Esophagus muscularis mucosa (tissue), 4 donors: ENCODE measurements around the gene STRBP. TPM values are rescaled to one million over a fixed set of nuclear protein-coding genes. Genes with fewer than 3 reads are reported as not detected.

Experiments
- DNase-seq: peaks from one replicate; pipeline ENCODE4 v3.0.0-alpha.2; 2017; ENCODE audit errors: extremely low spot score
- H3K27ac ChIP-seq, 4 donors: fragments of 200-600 bp; sonication (generic); replicated peaks in 1 of 4; 1 replicate in 3 of 4; 2 replicates in 1 of 4; pipeline ENCODE4 v1.5.1; 2016 to 2019; ENCODE audit warnings: mild to moderate bottlenecking in 1 of 4
- H3K27me3 ChIP-seq, 4 donors: fragments of 200-600 bp; sonication (generic); one replicate each; pipeline versions ENCODE4 v1.5.1 to v1.6.0; 2016 to 2019
- H3K36me3 ChIP-seq, 4 donors: fragments of 200-600 bp; sonication (generic); one replicate each; pipeline ENCODE4 v1.5.1; 2016 to 2019
- H3K4me1 ChIP-seq, 4 donors: fragments of 200-600 bp; sonication (generic); one replicate each; pipeline ENCODE4 v1.5.1; 2016 to 2019
- H3K4me3 ChIP-seq, 4 donors: fragments of 200-600 bp; sonication (generic); 1 replicate in 2 of 4; 2 replicates in 2 of 4; pipeline ENCODE4 v1.5.1; 2016 to 2019; ENCODE audit warnings: mild to moderate bottlenecking in 4 of 4, moderate library complexity in 1 of 4
- H3K9me3 ChIP-seq, 4 donors: fragments of 200-600 bp; sonication (generic); 1 replicate in 3 of 4; 2 replicates in 1 of 4; pipeline ENCODE4 v1.5.1; 2016 to 2019
- EP300 ChIP-seq: sonication (generic); formaldehyde crosslinking; IDR thresholded peaks from one replicate; pipeline ENCODE4 v1.6.1; 2017; ENCODE audit warnings: antibody characterized with exemption
- POLR2A ChIP-seq: fragments of 450-650 bp; IDR thresholded peaks from one replicate; pipeline ENCODE4 v1.6.1; 2017; ENCODE audit warnings: antibody characterized with exemption, moderate library complexity, mild to moderate bottlenecking, low read depth
- POLR2AphosphoS5 ChIP-seq, 2 donors: sonication (generic); formaldehyde crosslinking; IDR thresholded peaks; one replicate each; pipeline ENCODE4 v1.6.1; 2017; ENCODE audit warnings: antibody characterized with exemption in 2 of 2
- WGBS: methylation state at CpG from one replicate; pipeline ENCODE4 v1.1.5; 2018; 5-methylcytosine and 5-hydroxymethylcytosine counted together
- intact Hi-C: fragments of 100-400 bp; cut with DNase I; formaldehyde crosslinking; loops from one replicate; pipeline ENCODE4 v1.15.1; 2023
- total RNA-seq, 4 donors: library from RNA; depleted of rRNA; stranded (reverse); fragments of >200 nt; gene quantifications; one replicate each; pipeline versions ENCODE4 v1.1.0 to v1.2.1, GENCODE V29; 2016
- TF ChIP-seq, protein P1 (sequence below), 3 experiments: fragments of 200-600 bp in 2 of 3; fragments of 450-650 bp in 1 of 3; sonication (generic) in 2 of 3; IDR thresholded peaks; one replicate each; pipeline ENCODE4 v1.5.1; 2017 to 2019; ENCODE audit warnings: antibody characterized with exemption in 3 of 3, mild to moderate bottlenecking in 2 of 3, moderate library complexity in 1 of 3

The STRBP gene
- total RNA-seq, 4 donors from 2014 or later, result 11.2 to 20.6 (median 14.5) TPM

- DNase-seq, result no peak
- Histone ChIP-seq H3K27ac (no peak overlapping the region), H3K36me3 (no peaks in the 10 kb centered on the region), H3K4me3 (no peak overlapping the region), H3K27me3 (no peaks in the 10 kb centered on the region), H3K9me3 (no peaks in the 10 kb centered on the region), H3K4me1 (peaks cover 0 to 3% (median 0%) of the 10 kb centered on the region in 4 donors)
- no peak for TF ChIP-seq EP300
- no peak for TF ChIP-seq POLR2AphosphoS5 (IDR thresholded peaks at IDR 0.05)
- no peak for TF ChIP-seq POLR2A
- TF ChIP-seq, protein P1, sequence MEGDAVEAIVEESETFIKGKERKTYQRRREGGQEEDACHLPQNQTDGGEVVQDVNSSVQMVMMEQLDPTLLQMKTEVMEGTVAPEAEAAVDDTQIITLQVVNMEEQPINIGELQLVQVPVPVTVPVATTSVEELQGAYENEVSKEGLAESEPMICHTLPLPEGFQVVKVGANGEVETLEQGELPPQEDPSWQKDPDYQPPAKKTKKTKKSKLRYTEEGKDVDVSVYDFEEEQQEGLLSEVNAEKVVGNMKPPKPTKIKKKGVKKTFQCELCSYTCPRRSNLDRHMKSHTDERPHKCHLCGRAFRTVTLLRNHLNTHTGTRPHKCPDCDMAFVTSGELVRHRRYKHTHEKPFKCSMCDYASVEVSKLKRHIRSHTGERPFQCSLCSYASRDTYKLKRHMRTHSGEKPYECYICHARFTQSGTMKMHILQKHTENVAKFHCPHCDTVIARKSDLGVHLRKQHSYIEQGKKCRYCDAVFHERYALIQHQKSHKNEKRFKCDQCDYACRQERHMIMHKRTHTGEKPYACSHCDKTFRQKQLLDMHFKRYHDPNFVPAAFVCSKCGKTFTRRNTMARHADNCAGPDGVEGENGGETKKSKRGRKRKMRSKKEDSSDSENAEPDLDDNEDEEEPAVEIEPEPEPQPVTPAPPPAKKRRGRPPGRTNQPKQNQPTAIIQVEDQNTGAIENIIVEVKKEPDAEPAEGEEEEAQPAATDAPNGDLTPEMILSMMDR (IDR thresholded peaks at IDR 0.05), result no peak
- WGBS, result 97% methylated on average over 2 of the region's 2 CpGs
- intact Hi-C loops, result no loop called here
Observed at GRCh38 chr9:123176949-123177348, 91.4 kb downstream of the STRBP start.

GRCh38 chr9:123175854-123176629 is 92.3 kb downstream of the STRBP start:
- H3K4me1 ChIP-seq, result peaks cover 0 to 3% (median 0%) of the 10 kb centered on the region in 4 donors
- TF ChIP-seq POLR2A, result no peak
- no peak for TF ChIP-seq POLR2AphosphoS5 (IDR thresholded peaks at IDR 0.05)
- no peak for TF ChIP-seq EP300
- TF ChIP-seq, protein P1 (IDR thresholded peaks at IDR 0.05), result no peak
- no peaks in the 10 kb centered on the region for H3K27me3 ChIP-seq
- 75% methylated on average over 4 of the region's 4 CpGs for WGBS
- no peaks in the 10 kb centered on the region for H3K9me3 ChIP-seq
- H3K4me3 ChIP-seq, result no peak overlapping the region
- intact Hi-C loops, result no loop called here
- H3K27ac ChIP-seq, result no peak overlapping the region
- H3K36me3 ChIP-seq, result no peaks in the 10 kb centered on the region
- DNase-seq, result no peak

GRCh38 chr9:123174887-123175518 is 93.4 kb downstream of the STRBP start:
- TF ChIP-seq EP300, result no peak
- TF ChIP-seq, protein P1 (IDR thresholded peaks at IDR 0.05), result no peak
- TF ChIP-seq POLR2AphosphoS5 (IDR thresholded peaks at IDR 0.05), result no peak
- no peak for TF ChIP-seq POLR2A

GRCh38 chr9:123174079-123174478 is 94.3 kb downstream of the STRBP start:
- no peak for DNase-seq
- intact Hi-C loops, result no loop called here
- TF ChIP-seq POLR2A (no peak), POLR2AphosphoS5 (IDR thresholded peaks at IDR 0.05) (no peak), EP300 (no peak)
- TF ChIP-seq, protein P1 (IDR thresholded peaks at IDR 0.05), result no peak
- no peaks in the 10 kb centered on the region for H3K9me3 ChIP-seq
- no peak overlapping the region for H3K27ac ChIP-seq
- WGBS, result 100% methylated on average over 1 of the region's 1 CpG
- H3K27me3 ChIP-seq, result no peaks in the 10 kb centered on the region
- no peak overlapping the region for H3K4me3 ChIP-seq
- H3K4me1 ChIP-seq, result peaks cover 0 to 5% (median 0%) of the 10 kb centered on the region in 4 donors
- no peaks in the 10 kb centered on the region for H3K36me3 ChIP-seq

More at GRCh38 chr9:123174887-123175518, 93.4 kb downstream of the STRBP start:
- Histone ChIP-seq H3K36me3 (no peaks in the 10 kb centered on the region), H3K4me1 (peaks cover 0 to 4% (median 0%) of the 10 kb centered on the region in 4 donors), H3K4me3 (no peak overlapping the region), H3K9me3 (no peaks in the 10 kb centered on the region), H3K27ac (no peak overlapping the region), H3K27me3 (no peaks in the 10 kb centered on the region)
- DNase-seq, result no peak
- intact Hi-C loops, result no loop called here
- WGBS, result 94% methylated on average over 1 of the region's 1 CpG
